ENCODE measurements around the gene KCNJ11. TPM values are rescaled to one million over a fixed set of nuclear protein-coding genes. Genes with fewer than 3 reads are reported as not detected.

KCNJ11 gene
- total RNA-seq, 1 experiment from 2014 or later: not detected

DNA sequence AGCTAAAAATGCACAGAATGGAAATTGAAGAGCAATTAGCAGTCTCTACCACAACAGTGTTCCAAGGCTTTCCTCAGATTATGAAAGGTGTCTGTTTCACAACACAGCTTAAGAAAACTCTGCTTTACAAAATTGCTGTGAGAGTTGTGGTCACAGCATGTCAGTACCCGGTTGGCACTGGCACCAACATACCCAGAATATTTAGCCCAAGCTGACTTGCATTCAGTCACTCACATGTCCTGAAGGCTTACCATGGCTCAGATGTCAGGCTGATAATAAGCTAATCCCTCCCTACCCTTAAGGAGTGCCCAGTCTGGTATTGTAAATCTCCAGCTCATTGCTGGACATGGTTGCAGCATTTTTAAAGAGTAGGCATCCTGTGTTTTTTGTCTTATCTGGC lies 22.0 kb downstream of the KCNJ11 start:
- DNase-seq (ENCODE audit: low read depth): no peak

- peak; percentile 72 for DNase-seq (ENCODE audit: low read depth)
These were observed 33.9 kb downstream of the KCNJ11 start for GRCh38 chr11:17354601-17354991.

DNA sequence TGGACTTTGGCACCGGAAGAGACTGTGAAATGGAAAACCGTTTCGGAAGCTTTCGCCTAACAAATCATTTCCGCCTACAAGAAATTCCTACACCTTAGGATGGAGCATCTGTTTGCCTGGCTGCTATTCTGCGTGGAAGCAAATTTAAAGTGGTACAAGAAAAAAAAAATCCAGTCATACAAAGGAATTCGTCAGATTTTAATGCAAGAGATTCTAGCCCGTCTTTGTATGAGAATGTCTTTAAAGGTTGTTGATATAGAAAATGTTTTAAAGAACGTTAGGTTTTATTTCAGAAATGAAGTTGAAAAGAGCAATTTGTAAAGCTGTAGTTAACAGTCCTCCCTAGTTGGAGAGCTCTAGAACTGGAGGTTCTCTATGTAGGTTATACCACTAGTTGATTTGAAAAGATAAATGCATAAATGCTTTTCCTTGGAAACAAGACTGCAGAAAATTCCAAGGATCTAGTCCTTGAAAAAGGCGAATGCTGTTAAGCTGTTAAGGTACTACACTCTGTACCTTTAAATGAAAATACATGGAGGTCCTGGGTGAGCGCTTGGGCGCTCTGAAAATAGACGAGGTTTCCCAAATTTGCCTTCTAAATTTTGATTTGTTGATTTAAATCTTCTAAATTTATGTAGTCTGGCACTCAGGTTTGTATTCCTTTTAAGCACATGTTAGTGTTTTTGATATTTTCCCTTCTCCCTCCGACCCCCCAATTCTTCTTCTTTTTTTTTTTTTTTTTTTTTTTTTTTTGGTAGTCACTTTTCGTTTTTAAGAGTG lies 34.4 kb downstream of the KCNJ11 start:
- no peak for DNase-seq (ENCODE audit: low read depth)

DNA sequence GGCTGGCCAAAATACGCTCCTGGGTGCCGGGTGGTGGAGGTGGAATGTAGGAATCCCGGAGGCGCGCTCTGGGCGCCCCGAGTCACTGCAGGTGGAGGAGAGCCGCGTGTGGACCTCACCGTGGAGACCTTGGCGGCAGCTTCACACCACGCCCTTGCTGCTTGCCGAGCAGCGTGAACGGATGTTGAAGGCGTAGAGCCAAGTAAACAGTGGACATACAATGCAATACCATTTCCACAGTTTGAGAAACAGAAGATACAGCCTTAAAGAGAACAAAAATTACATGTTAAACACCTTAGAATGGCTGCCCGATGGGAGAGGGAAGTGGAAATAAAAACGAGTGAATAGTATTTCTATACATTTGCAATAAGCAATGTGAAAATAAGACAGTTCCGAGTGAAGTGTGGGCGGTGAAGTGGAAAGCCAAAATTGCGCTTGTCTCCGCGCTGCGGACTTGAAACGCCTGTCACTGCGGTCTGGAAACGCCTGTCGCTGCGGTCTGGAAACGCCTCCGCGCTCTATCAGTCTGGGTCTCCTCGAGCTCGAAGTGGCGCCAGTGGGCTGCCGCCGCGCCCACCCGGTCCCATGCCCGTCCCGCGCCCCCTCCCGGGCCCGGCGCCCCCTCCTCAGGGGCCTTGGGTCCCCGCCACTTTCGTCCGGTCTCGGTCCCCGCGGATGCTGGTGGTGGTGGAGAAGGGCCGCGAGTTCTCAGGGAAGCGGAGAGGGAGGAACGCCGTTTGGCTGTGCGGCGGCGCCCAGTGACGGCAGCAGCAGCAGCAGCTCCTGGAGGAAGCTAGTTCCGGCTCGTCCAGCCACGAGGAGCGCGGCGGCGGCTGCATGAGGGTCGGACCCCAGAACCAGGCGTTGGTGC lies 35.3 kb downstream of the KCNJ11 start:
- DNase-seq (ENCODE audit: low read depth): peak; percentile 76

GRCh38 chr11:17351510-17352176 lies 36.8 kb downstream of the KCNJ11 start, which contains the start of gene NCR3LG1:
Gene NCR3LG1, plus strand, starts transcription at chr11:17351800. Its CDS starts 170 bp downstream, at chr11:17351970.
- peak; percentile 25 for DNase-seq (ENCODE audit: low read depth)

DNA sequence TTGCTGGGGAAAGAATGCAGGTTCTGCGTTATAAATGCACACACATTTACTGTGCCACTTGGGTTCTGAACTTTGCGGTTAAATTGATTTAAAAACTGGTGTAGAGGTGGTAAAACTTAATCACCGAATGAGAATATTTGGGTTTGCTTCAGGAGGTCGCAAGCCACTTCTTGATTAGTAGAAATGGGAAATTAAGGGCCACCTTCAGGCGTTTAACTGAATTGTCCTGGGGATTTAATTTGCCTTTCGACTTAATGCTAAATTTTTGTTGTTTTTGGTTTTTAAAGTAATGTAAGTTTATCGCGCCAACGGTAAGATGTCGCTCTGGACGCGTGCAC lies 37.3 kb downstream of the KCNJ11 start:
- no peak for DNase-seq (ENCODE audit: low read depth)

GRCh38 chr11:17350455-17351171 lies 37.8 kb downstream of the KCNJ11 start:
- DNase-seq (ENCODE audit: low read depth): no peak

DNA sequence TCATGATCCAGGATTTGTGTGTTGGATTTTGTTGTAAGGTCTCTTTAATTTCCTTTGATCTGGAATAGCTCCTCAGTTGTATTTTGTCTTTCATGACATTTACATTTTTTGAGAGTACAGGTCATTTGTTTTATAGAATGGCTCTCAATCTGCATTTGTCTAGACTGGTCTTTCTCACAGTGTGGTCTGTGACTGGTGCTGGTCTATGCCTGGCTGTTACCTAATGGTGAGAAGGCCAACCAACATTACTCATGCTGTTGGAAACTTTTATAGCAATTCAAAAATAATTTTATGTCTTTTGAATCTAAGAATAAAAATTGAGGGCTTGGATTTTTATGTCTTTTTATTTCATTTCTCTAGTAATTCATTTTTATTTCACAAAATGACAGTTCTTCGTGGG lies 40.8 kb downstream of the KCNJ11 start:
- no peak for DNase-seq (ENCODE audit: low read depth)

DNA sequence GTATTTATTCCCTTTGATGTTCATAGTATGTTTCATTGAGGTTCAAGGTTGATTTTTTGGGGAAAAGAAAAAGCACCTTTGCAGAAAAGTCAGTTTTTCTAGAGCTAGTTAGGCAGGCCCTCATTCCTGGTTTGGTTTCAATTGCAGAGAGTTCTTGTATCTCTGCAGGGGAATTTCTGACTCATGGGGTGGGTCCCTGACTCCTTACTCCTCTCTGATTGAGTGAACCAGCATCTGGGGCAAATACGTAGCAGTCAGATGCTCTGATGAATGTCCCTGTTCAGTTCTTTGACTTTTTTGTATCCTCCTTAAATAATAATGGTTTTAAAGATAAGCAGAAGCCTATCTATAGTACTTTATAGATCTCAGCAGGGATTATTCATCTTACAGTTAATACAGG lies 44.6 kb downstream of the KCNJ11 start:
- peak; percentile 73 for DNase-seq (ENCODE audit: low read depth)

DNA sequence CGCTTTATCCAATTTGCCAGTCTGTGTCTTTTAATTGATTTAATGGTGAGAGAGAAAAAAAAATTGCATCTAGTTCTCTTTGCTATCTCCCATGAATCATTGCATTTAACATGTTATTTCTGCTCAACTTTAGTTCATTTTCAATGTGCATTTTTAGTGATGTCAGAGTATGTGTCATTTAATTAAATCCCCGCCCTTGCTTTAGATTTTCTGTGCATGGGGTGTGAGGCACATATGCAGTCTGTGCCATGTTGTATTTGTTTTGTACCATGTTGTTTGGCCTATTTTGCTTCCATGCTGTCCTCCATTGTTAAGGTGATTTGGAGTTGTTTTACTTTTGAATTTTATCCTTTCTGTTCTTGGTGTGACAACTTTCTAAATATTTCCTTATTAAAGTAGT lies 45.2 kb downstream of the KCNJ11 start:
- DNase-seq (ENCODE audit: low read depth): no peak

Other genes starting within 250 kb of the KCNJ11 start
- gene PIK3C2A, start 180.7 kb downstream of the KCNJ11 start, total RNA-seq (2014; rRNA removed; shearing (Covaris generic)): 23.3 and 29.8 TPM in 2 replicates
- 126 and 173 TPM in 2 replicates for gene NUCB2, start 111.9 kb downstream of the KCNJ11 start, total RNA-seq (2014; rRNA removed; shearing (Covaris generic))
- gene NCR3LG1, start 36.9 kb downstream of the KCNJ11 start, total RNA-seq (2014; rRNA removed; shearing (Covaris generic)): 0.49 and 0.52 TPM in 2 replicates
- not detected in 2 replicates for gene ABCC8, start 88.2 kb upstream of the KCNJ11 start, total RNA-seq (2014; rRNA removed; shearing (Covaris generic))
- gene USH1C, start 155.8 kb upstream of the KCNJ11 start, total RNA-seq (2014; rRNA removed; shearing (Covaris generic)): not detected in 2 replicates
- gene OTOG, start 158.6 kb upstream of the KCNJ11 start, total RNA-seq (2014; rRNA removed; shearing (Covaris generic)): not detected in 2 replicates

Measured in M059J (cell line).